ENCODE results near the gene ALDH6A1.

ALDH6A1 gene

GRCh38 chr14:74081491-74081890 is 2.8 kb downstream of the ALDH6A1 start:
- no peak for DNase-seq (ENCODE audit: extremely low spot score)
- TF ChIP-seq CTCF (IDR thresholded peaks at IDR 0.05; ENCODE audit: control extremely low read depth, extremely low read depth, low read depth, missing control alignments) = no peak
- ChIA-PET CTCF (interaction anchor here (1.2 to 1.6 kb wide), 2 partner anchors 8 to 170 kb away, joined by 3 to 4 read pairs; no protein-coding TSS in a partner anchor), POLR2A (no interaction called here)

GRCh38 chr14:74080820-74081460 is 3.3 kb downstream of the ALDH6A1 start:
- DNase-seq (ENCODE audit: extremely low spot score) = no peak
- ChIA-PET POLR2A (no interaction called here), CTCF (interaction anchor here (1.6 kb wide), 1 partner anchor 171 kb away, joined by 4 read pairs; no protein-coding TSS in a partner anchor)

GRCh38 chr14:74077401-74077800 is 6.9 kb downstream of the ALDH6A1 start:
- TF ChIP-seq CTCF (IDR thresholded peaks at IDR 0.05; ENCODE audit: control extremely low read depth, extremely low read depth, low read depth, missing control alignments) = no peak
- ChIA-PET CTCF (interaction anchor here (1.4 to 1.5 kb wide), 2 partner anchors 9 to 11 kb away, joined by 5 to 6 read pairs; no protein-coding TSS in a partner anchor), POLR2A (no interaction called here)
- no peak for DNase-seq (ENCODE audit: extremely low spot score)

More at GRCh38 chr14:74080820-74081460, 3.3 kb downstream of the ALDH6A1 start:
- no peak for TF ChIP-seq CTCF (IDR thresholded peaks at IDR 0.05; ENCODE audit: control extremely low read depth, extremely low read depth, low read depth, missing control alignments)

- no peak for TF ChIP-seq CTCF (IDR thresholded peaks at IDR 0.05; ENCODE audit: control extremely low read depth, extremely low read depth, low read depth, missing control alignments)
- CTCF ChIA-PET = interaction anchor here (1.0 to 1.5 kb wide), 2 partner anchors 12 to 187 kb away, joined by 3 to 6 read pairs; no protein-coding TSS in a partner anchor
- no peak for DNase-seq (ENCODE audit: extremely low spot score)
- POLR2A ChIA-PET = no interaction called here
Observed at GRCh38 chr14:74065746-74066575, 18.3 kb downstream of the ALDH6A1 start.

- no peak for TF ChIP-seq CTCF (IDR thresholded peaks at IDR 0.05; ENCODE audit: control extremely low read depth, extremely low read depth, low read depth, missing control alignments)
- ChIA-PET POLR2A (no interaction called here), CTCF (no interaction called here)
- no peak for DNase-seq (ENCODE audit: extremely low spot score)
Observed at GRCh38 chr14:74064883-74065282, 19.4 kb downstream of the ALDH6A1 start.

GRCh38 chr14:74064426-74064825 is 19.8 kb downstream of the ALDH6A1 start:
- TF ChIP-seq CTCF (IDR thresholded peaks at IDR 0.05; ENCODE audit: control extremely low read depth, extremely low read depth, low read depth, missing control alignments) = no peak
- POLR2A ChIA-PET = no interaction called here
- no peak for DNase-seq (ENCODE audit: extremely low spot score)
- CTCF ChIA-PET = no interaction called here
